HG02970 (cell line): ENCODE results near the gene ACADM.
"Not testable (repeated sequence)": the region's sequence is repeated elsewhere in the genome, so short reads cannot be mapped to it uniquely, and the experiment has no call there.

Source experiments
- ATAC-seq: cut with Tn5 transposase; IDR thresholded peaks from one replicate; pipeline ENCODE4 v1.9.1; 2021; ENCODE audit warnings: mild to moderate bottlenecking, moderate library complexity, moderate number of reproducible peaks; ENCODE audit not compliant: unreplicated experiment, low FRiP score

ACADM gene

GRCh38 chr1:75724472-75725022 is at the start of gene ACADM:
Gene ACADM (plus strand): TSS chr1:75724709. CDS start chr1:75724788, 79 bp downstream.
- ATAC-seq: peak; percentile 96

GRCh38 chr1:75677443-75677842 is 47.1 kb upstream of the ACADM start:
- ATAC-seq: no peak

DNA sequence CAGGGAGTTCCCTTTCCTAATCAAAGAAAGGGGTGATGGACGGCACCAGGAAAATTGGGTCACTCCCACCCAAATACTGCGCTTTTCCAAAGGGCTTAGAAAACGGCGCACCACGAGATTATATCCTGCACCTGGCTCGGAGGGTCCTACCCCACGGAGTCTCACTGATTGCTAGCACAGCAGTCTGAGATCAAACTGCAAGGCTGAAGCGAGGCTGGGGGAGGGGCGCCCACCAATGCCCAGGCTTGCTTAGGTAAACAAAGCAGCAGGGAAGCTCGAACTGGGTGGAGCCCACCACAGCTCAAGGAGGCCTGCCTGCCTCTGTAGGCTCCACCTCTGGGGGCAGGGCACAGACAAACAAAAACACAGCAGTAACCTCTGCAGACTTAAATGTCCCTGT is 46.5 kb upstream of the ACADM start:
- ATAC-seq: not testable (repeated sequence)

- ATAC-seq: no peak
These were observed 34.0 kb upstream of the ACADM start for GRCh38 chr1:75690547-75690946.

- ATAC-seq: no peak
These were observed 31.0 kb upstream of the ACADM start for GRCh38 chr1:75693551-75693950.

GRCh38 chr1:75696000-75696399 is 28.5 kb upstream of the ACADM start:
- ATAC-seq: no peak

GRCh38 chr1:75707191-75707590 is 17.3 kb upstream of the ACADM start:
- ATAC-seq: no peak

DNA sequence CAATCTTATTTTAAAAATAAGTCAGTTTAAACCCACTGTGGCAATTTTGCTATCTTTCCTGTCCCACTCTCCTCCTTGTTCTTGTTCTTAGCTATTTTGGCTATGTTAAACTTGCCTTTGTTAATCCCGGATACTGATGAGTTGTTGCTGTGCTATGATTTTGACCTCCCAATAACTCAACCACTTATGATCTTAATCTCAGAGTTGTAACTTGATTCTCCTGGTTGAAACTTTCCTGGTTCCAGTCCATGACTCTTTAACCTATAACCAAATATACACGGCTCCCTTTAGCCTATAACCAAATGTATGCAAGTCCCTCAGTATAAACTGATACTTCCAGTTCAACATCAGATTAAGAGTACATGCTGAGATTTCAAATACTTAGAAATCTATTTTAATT is 15.6 kb upstream of the ACADM start:
- no peak for ATAC-seq

GRCh38 chr1:75710832-75711231 is 13.7 kb upstream of the ACADM start:
- ATAC-seq: no peak

GRCh38 chr1:75711846-75712245 is 12.7 kb upstream of the ACADM start:
- ATAC-seq: no peak

DNA sequence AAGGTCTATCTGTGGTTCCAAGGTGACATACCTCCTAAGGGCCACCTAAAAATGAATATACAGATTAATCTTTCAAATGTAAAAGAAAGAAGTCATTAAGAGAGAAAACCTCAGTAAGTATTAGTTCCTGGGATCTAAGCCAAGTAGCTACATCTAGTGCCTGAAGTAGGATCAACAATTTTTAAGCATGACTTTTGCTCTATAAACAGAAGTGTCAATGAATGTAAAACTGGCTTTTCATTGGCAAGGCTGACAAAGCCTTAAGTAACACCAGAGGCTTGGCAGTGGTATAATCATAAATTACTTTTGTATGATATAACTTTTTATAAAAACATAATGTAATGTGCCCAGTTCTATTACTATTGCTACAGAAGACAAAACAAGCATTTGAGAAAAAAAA is 12.2 kb upstream of the ACADM start:
- ATAC-seq: no peak

GRCh38 chr1:75719810-75720209 is 4.7 kb upstream of the ACADM start:
- ATAC-seq: no peak

DNA sequence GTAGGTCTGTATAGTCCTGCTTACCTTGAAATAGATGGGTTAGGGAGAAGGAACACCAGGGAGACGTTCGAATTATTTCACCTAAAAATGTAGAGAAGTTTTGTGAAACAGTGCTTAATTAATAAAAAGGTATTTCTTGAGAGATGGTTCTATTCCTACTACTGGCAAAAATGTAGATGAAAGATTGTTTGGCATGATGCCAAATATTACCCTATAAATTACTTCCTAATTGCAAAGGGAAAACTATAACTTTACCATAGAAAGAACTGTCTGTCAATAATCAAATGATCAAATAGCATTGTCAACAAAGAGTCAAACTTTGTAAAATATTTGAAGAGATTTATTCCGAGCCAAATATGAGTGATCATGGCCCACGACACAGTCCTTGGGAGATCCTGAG is 4.2 kb upstream of the ACADM start:
- ATAC-seq: no peak

DNA sequence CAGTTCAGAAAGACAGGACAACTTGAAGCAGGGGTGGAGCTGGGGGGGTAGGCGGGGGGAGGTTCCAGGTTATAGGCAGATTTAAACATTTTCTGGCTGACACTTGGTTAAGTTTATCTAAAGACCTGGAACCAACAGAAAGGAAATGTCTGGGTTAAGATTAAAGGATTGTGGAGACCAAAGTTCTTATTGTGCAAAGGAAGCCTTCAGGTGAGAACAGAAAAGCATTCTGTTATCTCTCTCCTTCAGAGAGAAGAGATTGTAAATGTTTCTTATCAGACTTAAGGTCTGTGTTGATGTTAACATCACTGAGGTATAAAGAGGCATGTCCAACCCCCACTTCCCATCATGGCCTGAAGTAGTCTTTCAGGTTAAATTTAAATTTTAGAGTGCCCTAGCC is 3.7 kb upstream of the ACADM start:
- ATAC-seq: no peak

GRCh38 chr1:75722246-75722645 is 2.3 kb upstream of the ACADM start:
- not testable (repeated sequence) for ATAC-seq

- no peak for ATAC-seq
These were observed 1.5 kb upstream of the ACADM start for GRCh38 chr1:75722966-75723365.

DNA sequence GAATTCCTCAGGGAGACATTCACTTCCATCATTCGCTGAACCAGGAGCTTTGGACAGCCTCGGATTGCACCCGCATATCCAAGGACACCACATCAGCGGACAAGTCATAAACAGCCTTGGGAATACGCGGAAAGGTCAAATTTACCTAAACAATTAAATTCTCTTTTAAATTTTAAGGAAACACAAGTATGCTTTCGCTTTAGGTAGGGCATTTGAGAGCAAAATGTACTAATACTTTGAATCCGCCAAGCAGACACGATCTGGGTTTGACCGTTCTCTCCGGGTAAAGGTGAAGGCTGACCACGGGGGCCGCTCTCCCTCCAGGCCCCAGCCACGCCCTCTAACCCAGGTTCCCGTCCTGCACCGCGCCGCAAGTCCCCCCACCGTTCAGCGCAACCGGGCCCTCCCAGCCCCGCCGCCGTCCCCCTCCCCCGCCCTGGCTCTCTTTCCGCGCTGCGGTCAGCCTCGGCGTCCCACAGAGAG is 479 bp upstream of the ACADM start:
- ATAC-seq: peak; percentile 75

DNA sequence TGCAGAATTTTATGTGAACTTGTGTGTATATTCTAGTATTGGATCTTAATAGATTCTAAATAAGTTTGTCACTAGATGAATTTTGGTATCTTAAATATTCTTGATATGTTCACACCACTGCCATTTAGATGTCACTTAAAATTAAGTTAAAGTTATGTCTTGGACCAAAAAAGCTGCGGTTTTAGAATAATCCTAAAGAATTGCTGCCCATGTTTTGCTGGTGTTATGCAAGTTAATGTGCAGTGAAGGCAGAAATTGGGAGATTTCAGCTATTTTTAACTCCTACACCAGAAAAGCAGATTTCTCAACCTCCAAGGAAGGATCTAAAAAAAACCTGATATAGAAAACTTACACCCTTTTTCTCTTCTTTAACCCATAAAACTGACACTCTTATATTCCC is 757 bp downstream of the ACADM start:
- ATAC-seq: no peak

- ATAC-seq: no peak
These were observed 1.4 kb downstream of the ACADM start for GRCh38 chr1:75725861-75726361.

GRCh38 chr1:75727571-75727970 is 3.1 kb downstream of the ACADM start:
- ATAC-seq: no peak

- no peak for ATAC-seq
These were observed 5.9 kb downstream of the ACADM start for GRCh38 chr1:75730432-75730831.

DNA sequence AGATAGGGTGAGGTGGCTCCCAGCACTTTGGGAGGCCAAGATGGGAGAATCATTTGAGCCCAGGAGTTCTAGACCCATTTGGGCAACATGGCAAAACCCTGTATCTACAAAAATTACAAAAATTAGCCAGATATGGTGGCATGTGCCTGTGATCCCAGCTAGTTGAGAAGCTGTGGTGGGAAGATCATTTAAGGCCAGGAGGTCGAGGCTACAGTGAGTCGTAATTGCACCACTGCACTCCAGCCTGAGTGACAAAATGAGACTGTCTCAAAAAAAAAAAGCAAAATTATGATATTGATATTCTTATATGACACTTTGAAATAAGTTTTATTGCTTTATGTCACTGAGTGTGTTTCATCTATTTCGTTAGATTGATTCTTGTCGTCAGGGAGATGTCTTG is 7.4 kb downstream of the ACADM start:
- no peak for ATAC-seq

DNA sequence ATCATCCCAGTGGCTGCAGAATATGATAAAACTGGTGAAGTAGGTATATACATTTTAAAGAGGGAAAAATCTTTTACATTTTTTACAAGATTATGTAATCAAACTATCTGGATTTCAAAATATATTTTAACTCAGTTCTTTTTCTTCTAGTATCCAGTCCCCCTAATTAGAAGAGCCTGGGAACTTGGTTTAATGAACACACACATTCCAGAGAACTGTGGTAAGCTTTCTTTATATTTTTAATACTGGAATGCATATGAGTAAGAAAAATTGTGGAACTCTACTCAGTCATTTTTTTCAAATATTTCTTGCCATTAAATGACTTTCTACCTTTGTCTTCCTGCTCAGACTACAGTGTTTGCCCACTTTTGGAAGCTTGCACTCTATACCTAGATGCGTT is 8.2 kb downstream of the ACADM start:
- ATAC-seq: no peak
